Posterior vena cava (tissue), 2 donors: ENCODE measurements around the gene IL22RA1. TPM values are rescaled to one million over a fixed set of nuclear protein-coding genes. Genes with fewer than 3 reads are reported as not detected.
A peak's percentile ranks its signal among the peaks of the same experiment; 100 is the strongest.

Experiments
- DNase-seq: peaks from one replicate; pipeline ENCODE4 v3.0.0-alpha.2; 2020; ENCODE audit warnings: low spot score
- intact Hi-C, 2 donors: fragments of 100-400 bp; cut with DNase I; formaldehyde crosslinking; loops; one replicate each; pipeline versions ENCODE4 v1.14.1 to v1.14.2; 2022 to 2023
- total RNA-seq, 2 donors: library from RNA; stranded (reverse); fragmentation: NEBNext Ultra II Directional; extraction: Animal tissue kit (Norgen Biotek cat#: 25700); gene quantifications; one replicate each; pipeline ENCODE4 v1.2.1, GENCODE V29; 2021
- donor health status: DM: yes; HTN: yes; CAD: no.
- donor health status: DM: yes; HTN: yes; CAD: no.

IL22RA1 gene
- total RNA-seq, 2 donors from 2014 or later = 0.10 TPM; not detected in 1

DNA sequence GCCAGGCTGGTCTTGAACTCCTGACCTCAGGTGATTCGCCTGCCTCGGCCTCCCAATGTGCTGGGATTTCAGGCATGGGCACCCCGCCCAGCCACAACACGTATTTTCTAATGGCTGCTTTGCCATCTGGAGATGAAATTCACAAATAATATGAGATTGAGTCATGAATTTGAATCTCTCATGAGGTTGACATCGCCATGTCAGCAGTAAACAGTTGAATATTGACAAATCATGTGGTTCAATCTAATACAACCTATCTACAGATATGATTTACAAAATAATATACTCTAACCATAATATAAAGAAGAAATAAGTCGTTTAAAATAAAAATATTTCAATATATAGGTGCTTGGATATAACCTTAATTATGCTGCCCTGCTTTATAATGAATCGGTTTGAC lies 73.1 kb downstream of the IL22RA1 start:
- intact Hi-C loops = loop anchor here in 1 of 2 donors (5.0 to 10.0 kb wide), 2 partner anchors 42 to 115 kb away; partner anchors contain the start of genes IFNLR1 and MYOM3

More for the DNA sequence above, 73.1 kb downstream of the IL22RA1 start:
- DNase-seq = peak; percentile 34

Other genes with a start within 250 kb of the IL22RA1 start
- under 1 TPM; 0.05 to 0.14 TPM for gene CNR2, start 229.8 kb downstream of the IL22RA1 start, total RNA-seq
- gene PNRC2, start 183.3 kb downstream of the IL22RA1 start, total RNA-seq = 100 to 1,000 TPM in 1 of 2 donors, 10 to 100 TPM in 1; 85.6 to 104 TPM
- gene SRSF10, start 162.8 kb downstream of the IL22RA1 start, total RNA-seq = 10 to 100 TPM; 74.1 to 77.4 TPM
- gene MYOM3, start 31.0 kb downstream of the IL22RA1 start, total RNA-seq = 1 to 10 TPM in 1 of 2 donors, under 1 TPM in 1; 0.83 to 1.2 TPM
- gene IFNLR1, start 44.1 kb upstream of the IL22RA1 start, total RNA-seq = under 1 TPM; 0.43 to 0.51 TPM
- under 1 TPM; 0.14 to 0.19 TPM for gene GRHL3, start 176.2 kb upstream of the IL22RA1 start, total RNA-seq